ENCODE measurements around the gene SFTPA1. TPM values are rescaled to one million over a fixed set of nuclear protein-coding genes. Genes with fewer than 3 reads are reported as not detected.
"Not testable (repeated sequence)": the region's sequence is repeated elsewhere in the genome, so short reads cannot be mapped to it uniquely, and the experiment has no call there.

Gene SFTPA1
- 7.0 TPM for total RNA-seq

DNA sequence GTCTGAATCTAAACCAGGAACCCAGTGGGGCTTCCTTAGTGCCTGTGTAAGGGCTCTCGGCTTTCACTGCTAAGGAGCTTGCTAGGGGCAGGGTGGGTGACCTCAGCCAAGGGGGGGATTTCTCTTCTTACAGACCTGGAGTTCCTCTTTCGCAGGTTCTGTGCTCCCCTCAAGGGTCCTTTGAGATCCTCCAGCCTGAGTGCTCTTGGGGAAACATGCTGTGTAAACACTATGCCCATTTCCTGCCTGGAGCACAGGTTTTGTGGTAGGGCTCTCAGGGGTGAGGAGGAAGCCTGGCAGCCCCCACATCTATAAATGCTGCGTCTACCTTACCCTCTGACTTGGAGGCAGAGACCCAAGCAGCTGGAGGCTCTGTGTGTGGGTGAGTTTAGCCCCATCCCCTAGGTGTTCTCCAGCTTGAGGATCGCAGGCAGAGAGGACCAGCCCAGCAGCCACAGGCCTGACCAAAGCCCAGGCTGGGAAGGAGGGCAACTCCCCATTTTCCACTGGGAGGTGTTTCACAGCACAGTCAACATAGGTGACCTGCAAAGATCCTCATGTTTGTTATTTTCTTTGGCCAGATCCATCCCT, at the start of gene SFTPA1:
Gene SFTPA1, plus strand, starts transcription at position 339 of the 591 bp plus-strand sequence. CDS start 887 bp downstream, outside the sequence.
- no peak for DNase-seq (ENCODE audit: low spot score)

DNA sequence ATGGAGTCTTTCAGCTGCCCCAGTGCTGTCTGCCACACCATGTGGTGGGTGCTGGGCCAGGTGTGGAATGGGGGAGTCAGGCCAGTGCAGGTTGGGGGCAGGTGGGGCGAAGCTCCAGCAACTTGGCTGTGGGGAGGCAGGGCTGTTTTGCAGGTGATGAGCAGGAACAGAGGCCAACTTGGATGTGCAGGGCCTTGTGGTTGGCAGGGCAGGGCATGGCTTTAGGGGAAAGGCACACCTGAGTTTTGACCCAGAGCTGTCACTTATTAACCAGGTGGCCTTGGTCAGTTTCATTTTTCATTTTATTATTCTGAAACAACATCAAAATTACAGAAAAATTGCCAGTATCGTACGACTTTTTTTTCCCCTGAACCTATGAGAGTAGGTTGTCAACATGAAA, 49.5 kb upstream of the SFTPA1 start:
- no peak for DNase-seq (ENCODE audit: low spot score)

DNA sequence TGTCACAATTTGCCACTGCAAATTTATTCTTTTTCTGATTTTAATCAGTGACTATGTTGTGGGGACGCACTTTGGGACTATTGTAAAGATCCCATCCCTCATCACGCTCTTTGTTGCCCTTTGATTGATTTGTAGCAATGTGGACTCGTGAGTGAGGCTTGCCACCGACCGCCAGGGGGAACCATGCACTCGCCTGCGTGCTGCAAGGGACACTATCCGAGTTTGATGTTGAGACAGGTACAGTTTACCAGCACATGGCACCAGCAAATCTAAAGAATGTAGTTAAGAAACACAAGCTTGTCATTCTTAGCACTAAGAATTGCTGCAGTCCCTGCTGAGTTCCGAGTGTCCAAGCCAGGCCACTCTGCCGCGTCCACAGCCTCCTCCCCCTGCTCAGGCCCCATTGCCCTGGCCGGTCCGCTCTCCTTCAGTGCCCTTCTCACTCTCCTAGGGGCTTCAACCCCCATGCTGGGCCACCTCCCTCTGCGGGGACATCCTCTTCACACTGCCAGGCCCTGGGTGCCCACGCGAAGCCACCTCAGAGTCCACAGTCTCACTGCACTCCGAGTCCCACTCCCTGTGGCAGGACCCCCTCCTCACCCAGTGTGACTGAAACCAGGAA, 48.5 kb upstream of the SFTPA1 start:
- peak; percentile 61 for DNase-seq (ENCODE audit: low spot score)

DNA sequence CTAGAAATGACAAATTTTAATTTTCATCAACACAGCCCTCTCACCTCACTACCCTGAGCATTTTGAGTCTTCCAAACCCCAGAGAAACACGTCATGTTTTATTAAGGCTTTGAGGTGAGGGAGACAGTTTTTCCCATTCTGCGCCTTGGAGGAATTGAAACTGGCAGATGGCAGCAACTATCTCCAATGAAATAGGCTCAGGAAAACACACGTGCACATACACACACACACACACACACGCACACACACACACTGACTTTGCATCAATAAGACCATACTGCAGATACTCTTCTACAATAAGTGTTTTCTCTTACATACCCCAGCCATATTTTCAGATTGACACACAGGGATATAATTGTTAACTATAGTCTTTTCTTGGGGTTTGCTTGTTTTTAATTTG, 47.3 kb upstream of the SFTPA1 start:
- no peak for DNase-seq (ENCODE audit: low spot score)

DNA sequence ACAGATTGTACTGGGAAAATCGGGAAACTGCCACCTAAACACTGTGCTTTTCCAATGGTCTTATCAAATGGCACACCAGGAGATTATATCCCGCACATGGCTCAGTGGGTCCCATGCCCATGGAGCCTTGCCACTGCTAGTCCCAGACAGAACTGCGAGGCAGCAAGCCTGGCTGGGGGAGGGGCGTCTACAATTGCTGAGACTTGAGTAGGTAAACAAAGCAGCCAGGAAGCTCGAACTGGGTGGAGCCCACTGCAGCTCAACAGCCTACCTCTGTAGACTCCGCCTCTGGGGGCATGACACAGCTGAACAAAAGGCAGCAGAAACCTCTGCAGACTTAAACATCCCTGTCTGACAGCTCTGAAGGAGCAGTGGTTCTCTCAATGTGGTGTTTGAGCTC, 40.1 kb upstream of the SFTPA1 start:
- DNase-seq (ENCODE audit: low spot score) = not testable (repeated sequence)

DNA sequence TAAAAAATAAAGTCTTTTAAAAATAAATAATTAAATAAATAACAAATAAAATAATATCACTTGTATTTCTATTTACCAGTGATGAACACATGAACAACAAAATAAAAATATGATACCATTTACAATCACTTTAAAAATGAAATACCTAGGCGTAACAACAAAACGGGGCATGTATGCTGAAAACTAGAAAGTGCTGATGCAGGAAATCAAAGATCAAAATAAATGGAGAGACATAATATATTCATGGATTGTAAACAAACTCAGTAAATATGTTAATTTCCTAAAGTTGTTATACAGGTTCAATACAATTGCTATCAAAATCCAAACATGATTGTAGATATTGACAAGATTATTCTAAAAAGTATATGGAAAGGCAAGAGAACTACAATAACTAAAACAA, 31.4 kb upstream of the SFTPA1 start:
- no peak for DNase-seq (ENCODE audit: low spot score)

DNA sequence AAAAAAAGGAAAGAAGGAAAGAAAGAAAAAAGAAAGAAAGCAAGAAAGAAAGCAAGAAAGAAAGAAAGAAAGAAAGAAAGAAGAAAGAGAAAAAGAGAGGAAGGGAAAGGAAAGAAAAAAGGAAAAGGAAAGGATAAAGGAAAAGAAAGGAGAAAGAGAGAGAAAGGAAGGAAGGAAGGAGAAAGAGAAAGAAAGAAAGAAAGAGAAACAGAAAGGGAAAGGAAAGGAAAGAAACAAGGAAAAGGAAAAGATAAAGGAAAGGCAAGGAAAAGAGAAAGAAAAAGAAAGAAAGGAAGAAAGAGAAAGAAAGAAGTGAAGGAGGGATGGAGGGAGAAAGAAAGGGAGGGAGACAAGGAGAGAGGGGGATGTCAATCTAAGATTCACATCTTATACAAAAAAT, 29.7 kb upstream of the SFTPA1 start:
- DNase-seq (ENCODE audit: low spot score) = no peak

DNA sequence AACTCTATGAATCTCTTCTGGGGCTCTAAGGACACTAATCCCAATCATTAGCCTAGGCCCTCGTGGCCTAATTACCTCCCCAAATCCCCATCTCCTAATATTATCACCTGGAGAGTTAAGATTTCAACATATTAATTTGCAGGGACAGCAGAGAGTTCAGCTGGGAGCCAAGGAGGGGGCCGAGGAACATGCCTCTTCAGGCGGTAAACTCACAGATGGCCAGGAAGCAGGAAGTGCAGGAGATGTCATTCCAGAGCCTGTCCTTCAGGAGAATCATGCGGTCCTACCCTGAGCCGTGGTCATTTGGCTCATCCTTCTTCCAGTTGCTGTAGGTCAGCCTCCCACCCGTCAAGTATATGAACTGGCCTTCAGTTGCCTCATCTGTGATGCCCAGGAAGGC, 28.6 kb upstream of the SFTPA1 start:
- DNase-seq (ENCODE audit: low spot score) = no peak

DNA sequence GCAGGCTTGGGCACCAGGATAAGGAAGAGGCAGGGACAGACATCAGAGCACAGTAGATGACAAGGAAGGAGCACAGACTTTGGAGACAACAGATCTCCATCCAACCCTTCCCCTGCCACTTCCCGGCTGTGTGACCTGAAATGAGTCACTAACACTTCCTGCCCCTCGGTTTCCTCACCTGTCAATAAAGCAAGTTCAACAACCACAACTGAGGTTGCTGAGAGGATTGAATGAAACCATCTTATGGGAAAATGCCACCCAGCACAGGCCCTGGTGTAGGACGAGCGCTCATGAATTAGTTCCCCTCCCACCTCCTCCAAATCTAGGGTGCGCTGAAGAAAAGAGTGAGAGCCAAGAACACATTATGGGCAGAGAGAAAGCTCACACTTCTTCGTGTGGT, 27.8 kb upstream of the SFTPA1 start:
- DNase-seq (ENCODE audit: low spot score) = not testable (repeated sequence)

DNA sequence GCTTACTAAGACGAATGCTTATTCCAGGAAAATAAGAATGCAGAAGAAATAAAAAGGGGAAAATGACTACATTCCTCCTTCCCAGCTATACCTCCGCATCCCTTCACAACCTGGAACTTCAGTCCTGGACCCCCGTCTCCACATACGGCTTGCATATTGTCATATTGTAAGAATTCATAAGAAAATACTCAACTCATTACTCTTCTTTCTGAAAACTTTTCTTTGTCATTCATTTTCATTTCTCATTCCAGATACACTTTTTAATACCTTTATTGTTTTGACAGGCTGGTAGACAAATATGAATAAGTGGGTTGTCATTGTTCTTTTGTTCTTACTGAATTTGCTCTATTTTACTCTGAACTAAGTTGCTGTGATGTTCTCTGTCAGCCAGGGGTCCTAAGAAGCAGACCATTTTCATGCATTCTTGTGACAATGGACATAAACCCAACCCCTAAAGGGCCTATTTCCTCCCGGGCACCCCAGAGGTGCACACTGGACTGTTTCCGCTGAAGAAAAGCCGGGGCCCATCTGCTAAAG, 27.2 kb upstream of the SFTPA1 start:
- no peak for DNase-seq (ENCODE audit: low spot score)

DNA sequence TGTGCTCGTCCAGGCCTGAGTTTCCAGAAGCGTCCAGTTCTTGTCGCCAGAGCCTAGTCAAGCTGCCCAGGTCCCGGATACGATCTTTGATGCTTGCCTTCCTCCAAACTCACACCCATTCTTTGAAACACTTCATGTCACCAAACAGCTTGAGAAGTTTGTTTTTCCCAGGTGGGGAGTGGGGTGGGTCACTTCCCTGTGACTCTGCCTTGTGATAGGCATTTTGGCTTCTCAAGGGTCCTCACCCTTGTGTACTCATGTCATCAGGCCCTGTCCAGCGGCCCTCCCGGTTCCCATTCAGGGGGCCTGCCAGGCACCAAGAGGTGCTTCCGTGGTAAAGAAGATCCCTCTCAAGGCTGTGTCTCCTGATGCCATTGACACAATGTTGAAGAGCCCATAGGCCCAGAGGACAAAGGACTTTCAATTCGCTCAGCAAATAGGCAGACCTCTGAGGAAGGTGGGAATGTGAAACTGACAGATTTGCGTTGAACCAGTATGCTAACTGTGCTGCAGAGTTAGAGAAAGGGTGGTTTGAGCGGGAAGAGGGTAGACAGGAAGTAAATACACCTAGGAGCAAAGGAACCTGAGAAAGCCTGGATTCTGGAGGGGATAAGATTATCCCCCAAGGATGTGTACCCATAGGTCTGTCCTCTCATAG, 24.7 kb upstream of the SFTPA1 start:
- no peak for DNase-seq (ENCODE audit: low spot score)

DNA sequence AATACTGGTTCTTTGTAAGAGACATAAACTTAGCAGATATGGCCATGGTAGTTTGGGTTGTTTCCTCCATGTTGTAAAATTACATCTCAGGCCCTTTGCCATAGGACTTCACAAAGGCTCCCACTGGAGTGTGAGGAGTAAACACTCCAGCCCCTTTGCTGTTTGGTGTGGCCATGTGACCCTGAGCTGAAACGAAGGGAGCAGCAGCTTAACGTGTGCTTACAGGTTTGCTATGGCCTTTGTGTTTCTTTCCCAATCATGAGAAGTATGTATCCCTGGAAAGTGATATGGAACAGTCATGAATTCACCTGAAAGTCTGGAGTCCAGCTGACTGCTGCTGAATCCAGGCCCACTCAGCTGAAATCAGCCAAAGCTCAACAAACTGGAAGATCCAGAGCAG, 23.8 kb upstream of the SFTPA1 start:
- no peak for DNase-seq (ENCODE audit: low spot score)

DNA sequence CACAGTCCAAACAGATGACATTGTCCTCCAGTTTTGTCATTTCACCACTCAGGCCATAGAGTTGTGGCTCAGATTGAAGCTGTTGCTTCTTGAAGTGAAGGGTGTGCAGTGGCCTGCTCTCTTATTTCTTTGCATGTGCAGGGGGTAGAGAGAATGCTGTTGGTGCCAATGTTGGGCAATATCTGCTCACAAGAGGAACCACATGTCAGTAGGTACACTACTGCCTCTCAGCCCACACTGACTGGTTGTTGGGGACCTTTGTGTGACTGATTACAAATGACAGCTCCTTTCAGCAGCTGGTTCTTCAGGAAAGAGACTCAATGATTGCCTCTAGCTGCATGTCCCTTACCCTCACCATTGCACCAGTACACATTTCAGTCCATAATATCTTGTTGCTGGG, 21.9 kb upstream of the SFTPA1 start:
- no peak for DNase-seq (ENCODE audit: low spot score)

DNA sequence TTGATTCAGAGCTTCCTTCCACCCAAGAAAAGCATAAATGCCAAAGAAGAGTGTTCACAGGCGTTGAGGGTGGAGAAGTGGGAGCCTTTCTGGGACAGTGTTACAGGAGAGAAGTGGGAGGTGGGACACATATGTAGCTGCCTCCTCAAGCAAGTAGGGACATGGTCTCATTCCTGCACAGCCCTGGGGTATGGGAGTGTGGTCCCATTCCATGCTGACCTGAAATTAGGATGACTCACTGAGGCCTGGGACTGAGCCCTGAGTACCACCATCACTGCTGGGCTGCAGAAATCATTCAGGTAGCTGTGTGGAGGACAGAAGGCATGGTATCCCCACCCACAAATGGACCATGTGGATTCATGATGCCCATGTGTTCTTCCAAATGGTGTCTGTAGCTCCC, 17.4 kb upstream of the SFTPA1 start:
- DNase-seq (ENCODE audit: low spot score) = no peak

DNA sequence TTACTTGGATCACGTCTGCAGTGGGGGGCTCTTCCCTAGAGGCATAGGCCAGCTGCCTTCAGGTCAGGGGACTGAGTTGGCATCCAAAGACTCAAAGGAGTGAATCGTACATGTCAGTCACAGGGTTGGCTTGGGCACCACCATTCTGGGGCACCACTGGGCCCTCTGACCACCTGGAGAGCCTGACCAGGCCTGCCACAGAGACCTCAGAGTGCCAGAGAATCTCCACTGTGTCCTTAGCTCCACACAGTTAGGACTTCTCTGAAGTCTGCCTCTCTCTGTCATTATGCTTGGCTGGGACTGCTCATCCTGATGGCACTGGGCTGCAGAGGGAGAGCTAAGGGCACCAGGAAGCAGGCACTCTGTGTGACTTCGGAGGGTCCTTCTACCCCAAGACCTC, 16.2 kb upstream of the SFTPA1 start:
- not testable (repeated sequence) for DNase-seq (ENCODE audit: low spot score)

DNA sequence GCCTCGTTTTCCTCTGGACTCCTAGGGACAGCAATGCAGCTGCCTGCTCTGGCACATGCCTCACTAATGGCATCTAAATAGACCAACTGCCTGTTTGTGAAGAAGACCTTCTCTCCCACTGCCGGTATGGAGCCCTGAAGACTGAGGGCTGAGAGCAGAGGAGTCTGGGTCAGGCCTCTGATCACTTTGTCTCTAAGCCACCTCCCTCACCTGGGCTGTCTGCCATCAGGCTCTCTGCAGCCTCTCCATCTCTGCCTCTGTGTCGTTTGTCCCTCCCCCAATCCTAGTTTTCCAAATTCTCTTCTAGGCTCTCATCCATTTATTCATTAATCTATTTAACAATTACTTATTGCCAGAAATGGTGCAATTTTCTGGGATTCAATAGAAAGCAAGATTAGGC, 15.2 kb upstream of the SFTPA1 start:
- DNase-seq (ENCODE audit: low spot score) = no peak

DNA sequence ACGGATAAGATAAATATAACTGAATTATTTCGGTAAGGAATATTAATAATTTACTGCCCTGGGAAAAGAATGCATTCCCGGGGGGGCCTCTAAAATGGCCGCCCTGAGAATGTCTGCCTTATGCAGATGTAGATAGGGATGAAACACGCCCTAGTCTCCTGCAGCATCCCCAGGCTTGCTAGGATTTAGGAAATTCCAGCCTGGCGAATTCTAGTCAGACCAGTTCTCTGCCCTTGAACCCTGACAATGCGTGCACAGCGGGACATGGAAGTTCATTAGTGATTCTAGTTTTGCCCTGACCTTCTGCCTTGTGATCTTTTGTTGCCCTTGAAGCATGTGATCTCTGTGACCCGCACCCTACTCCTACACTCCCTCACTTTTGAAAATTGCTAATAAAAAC, 11.1 kb upstream of the SFTPA1 start:
- DNase-seq (ENCODE audit: low spot score) = not testable (repeated sequence)

DNA sequence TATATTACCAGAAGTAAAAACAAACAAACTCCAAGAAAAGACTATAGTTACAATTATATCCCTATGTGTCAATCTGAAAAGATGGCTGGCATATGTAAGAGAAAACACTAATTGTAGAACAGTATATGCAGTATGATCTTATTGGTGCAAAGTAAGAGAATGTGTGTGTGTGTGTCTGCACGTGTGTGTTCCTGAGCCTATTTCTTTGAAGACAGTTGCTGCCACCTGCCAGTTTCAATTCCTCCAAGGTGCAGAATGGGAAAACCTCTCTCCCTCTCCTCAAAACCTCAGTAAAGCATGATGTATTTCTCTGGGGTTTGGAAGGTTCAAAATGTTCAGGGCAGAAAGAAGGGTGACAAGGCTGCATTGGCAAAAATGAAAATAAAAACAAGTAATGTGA, 8.8 kb upstream of the SFTPA1 start:
- DNase-seq (ENCODE audit: low spot score) = no peak

DNA sequence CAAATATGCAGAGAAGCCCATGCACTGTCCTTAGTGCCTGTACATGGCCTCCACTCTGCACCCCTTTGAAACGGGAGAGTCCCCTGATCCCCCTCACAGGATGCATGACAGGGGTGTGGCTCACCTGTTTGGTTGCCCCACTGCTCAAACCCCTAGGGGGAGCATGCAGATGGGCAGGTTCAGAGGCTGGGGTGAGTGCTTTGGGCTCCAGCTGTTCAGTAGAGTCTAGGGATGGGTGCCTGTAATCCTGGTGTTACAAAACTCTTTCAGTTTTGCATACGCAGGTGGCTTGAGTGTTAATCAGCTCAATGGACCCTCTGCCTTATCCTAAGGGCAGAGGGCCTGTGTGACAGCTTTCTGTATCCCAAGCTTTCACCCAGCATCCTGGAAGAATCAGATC, 7.8 kb upstream of the SFTPA1 start:
- no peak for DNase-seq (ENCODE audit: low spot score)

DNA sequence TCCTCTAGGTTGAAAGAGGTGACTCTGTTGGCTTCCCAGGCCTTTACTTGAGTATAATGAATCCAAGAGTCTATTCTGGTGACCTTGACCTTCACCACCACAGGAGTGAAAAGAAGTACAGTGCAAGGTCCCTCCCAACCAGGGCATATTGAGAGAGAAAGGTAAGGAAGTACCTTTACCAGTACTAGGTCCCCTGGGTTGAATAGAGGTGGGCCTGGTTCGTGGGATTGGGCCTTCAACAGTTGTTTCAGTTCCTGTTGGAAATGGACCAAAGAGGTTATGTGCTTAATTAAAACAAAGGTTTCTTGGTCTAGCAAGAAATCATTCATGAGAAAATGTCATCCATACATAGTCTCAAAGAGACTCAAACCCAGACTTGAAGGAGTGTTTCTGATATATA, 6.4 kb upstream of the SFTPA1 start:
- DNase-seq (ENCODE audit: low spot score) = no peak

DNA sequence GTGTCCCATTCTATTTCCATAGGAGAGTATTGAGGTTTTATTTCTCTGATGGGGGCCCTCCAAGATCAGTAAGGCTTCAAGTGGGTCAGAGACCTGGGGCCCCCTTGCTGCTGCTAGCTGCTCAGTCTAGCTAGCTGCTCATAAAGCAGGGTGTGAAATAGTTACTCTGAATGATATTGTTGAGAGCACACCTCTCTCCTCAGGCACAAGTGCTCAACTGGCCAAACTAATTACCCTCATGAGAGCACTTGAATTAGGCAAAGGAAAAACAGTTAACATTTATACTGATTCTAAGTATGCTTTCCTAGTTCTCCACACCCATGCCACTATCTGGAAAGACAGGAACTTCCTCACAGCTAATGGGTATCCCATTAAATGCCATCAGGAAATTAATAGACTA, 5.4 kb upstream of the SFTPA1 start:
- DNase-seq (ENCODE audit: low spot score) = no peak

DNA sequence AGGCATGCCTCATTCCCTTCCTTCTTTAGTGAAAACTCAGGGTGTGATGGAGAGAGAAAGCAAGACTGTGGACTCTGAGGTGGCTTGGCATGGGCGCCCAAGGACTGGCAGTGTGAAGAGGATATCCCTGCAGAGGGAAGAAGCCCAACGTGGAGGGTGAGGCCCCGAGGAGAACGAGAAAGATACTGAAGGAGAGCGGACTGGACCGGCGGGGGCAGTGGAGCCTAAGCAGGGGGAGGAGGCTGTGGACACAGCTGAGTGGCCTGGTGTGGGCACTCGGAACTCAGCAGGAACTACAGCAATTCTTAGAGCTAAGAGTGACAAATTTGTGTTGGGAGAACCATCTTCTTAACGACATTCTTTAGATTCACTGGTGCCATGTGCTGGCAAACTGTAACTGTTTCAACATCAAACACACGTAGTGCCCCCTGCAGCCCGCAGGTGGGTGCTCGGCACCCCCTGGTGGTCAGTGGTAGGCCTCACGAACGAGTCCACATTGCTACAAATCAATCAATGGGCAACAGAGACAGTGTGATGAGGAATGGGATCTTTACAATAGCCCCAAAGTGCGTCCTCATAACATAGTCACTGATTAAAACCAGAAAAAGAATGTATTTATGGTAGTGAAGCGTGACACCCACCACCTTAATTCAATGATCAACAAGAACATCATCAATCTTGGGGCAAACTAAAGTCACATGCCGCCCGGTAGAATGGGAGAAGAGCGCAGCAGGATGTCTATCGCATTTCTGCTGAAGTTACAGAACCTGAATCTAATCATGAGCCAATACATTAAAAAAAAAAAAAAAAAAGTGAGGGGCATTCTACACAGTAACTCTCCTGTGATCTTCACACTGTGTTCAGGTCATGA, 2.0 kb upstream of the SFTPA1 start:
- DNase-seq (ENCODE audit: low spot score) = no peak

Measured in mucosa of gallbladder (tissue), 1 donor.